ENCODE results near the gene RIN3. TPM values are rescaled to one million over a fixed set of nuclear protein-coding genes. Genes with fewer than 3 reads are reported as not detected.
A peak's percentile ranks its signal among the peaks of the same experiment; 100 is the strongest.

RIN3 gene
- total and polyA plus RNA-seq, 4 donors, result 5.0 to 15.6 (median 9.0) TPM

- DNase-seq (ENCODE audit: low spot score), result no peak
- no peak overlapping the region for H3K9ac ChIP-seq (ENCODE audit: low read depth in 1 of 2, low read length in 2 of 2)
- H3K36me3 ChIP-seq (ENCODE audit: control insufficient read depth in 4 of 4, insufficient read depth in 3 of 4, low read depth in 1 of 4, low read length in 3 of 4), result no peaks in the 10 kb centered on the region
- 87% methylated on average over 16 of the region's 16 CpGs for WGBS
- no peaks in the 10 kb centered on the region for H3K27me3 ChIP-seq (ENCODE audit: control insufficient read depth in 4 of 4, insufficient read depth in 4 of 4, low read length in 3 of 4)
- H3K27ac ChIP-seq (ENCODE audit: low read depth in 1 of 2, low read length in 2 of 2), result peak overlapping the region in 1 of 2 donors; percentile 72
- no peak for TF ChIP-seq YY1 (IDR thresholded peaks at IDR 0.05)
- no peak for TF ChIP-seq ATF3 (IDR thresholded peaks at IDR 0.05)
- TF ChIP-seq FOXA1 (IDR thresholded peaks at IDR 0.05), result no peak
- no peak for TF ChIP-seq GABPA (IDR thresholded peaks at IDR 0.05 in 1 of 2, conservative IDR thresholded peaks at IDR 0.05 in 1 of 2)
- no peak for TF ChIP-seq EGR1 (IDR thresholded peaks at IDR 0.05; ENCODE audit: low read depth in 2 of 2)
- TF ChIP-seq JUND (IDR thresholded peaks at IDR 0.05), result no peak
- TF ChIP-seq ZBTB33 (IDR thresholded peaks at IDR 0.05), result no peak
- no peak for TF ChIP-seq MAX (IDR thresholded peaks at IDR 0.05)
- TF ChIP-seq TAF1 (conservative IDR thresholded peaks at IDR 0.05), result no peak
- H3K4me3 ChIP-seq (ENCODE audit: low read depth in 1 of 3, low read length in 3 of 3), result no peak overlapping the region
- no peaks in the 10 kb centered on the region for H3K9me3 ChIP-seq (ENCODE audit: control insufficient read depth in 4 of 4, low read length in 3 of 4)
- H3K4me1 ChIP-seq (ENCODE audit: control insufficient read depth in 4 of 4, insufficient read depth in 4 of 4, low read length in 3 of 4), result peaks cover 4 to 26% (median 14%) of the 10 kb centered on the region in 4 donors
Measured at GRCh38 chr14:92531106-92531873, 17.7 kb downstream of the RIN3 start.

GRCh38 chr14:92532490-92533163 lies 19.0 kb downstream of the RIN3 start:
- peaks cover 4 to 26% (median 14%) of the 10 kb centered on the region in 4 donors for H3K4me1 ChIP-seq (ENCODE audit: control insufficient read depth in 4 of 4, insufficient read depth in 4 of 4, low read length in 3 of 4)
- H3K9ac ChIP-seq (ENCODE audit: low read depth in 1 of 2, low read length in 2 of 2), result no peak overlapping the region
- H3K36me3 ChIP-seq (ENCODE audit: control insufficient read depth in 4 of 4, insufficient read depth in 3 of 4, low read depth in 1 of 4, low read length in 3 of 4), result no peaks in the 10 kb centered on the region
- peak overlapping the region; percentile 55 to 72 for H3K27ac ChIP-seq (ENCODE audit: low read depth in 1 of 2, low read length in 2 of 2)
- no peaks in the 10 kb centered on the region for H3K27me3 ChIP-seq (ENCODE audit: control insufficient read depth in 4 of 4, insufficient read depth in 4 of 4, low read length in 3 of 4)
- TF ChIP-seq EGR1 (IDR thresholded peaks at IDR 0.05; ENCODE audit: low read depth in 2 of 2) (peak in 1 of 2 donors; percentile 15), MAX (IDR thresholded peaks at IDR 0.05) (peak; percentile 62), HNF4G (IDR thresholded peaks at IDR 0.05) (no peak), FOXA2 (IDR thresholded peaks at IDR 0.05) (no peak), YY1 (IDR thresholded peaks at IDR 0.05) (peak; percentile 25), GABPA (IDR thresholded peaks at IDR 0.05 in 1 of 2, conservative IDR thresholded peaks at IDR 0.05 in 1 of 2) (no peak), HNF4A (conservative IDR thresholded peaks at IDR 0.05) (peak; percentile 40 to 70), RAD21 (IDR thresholded peaks at IDR 0.05) (peak; percentile 14 to 41), ATF3 (IDR thresholded peaks at IDR 0.05) (no peak), ZBTB33 (IDR thresholded peaks at IDR 0.05) (no peak), SP1 (IDR thresholded peaks at IDR 0.05) (no peak), RXRA (IDR thresholded peaks at IDR 0.05) (peak; percentile 48 to 79)
- H3K4me3 ChIP-seq (ENCODE audit: low read depth in 1 of 3, low read length in 3 of 3), result no peak overlapping the region
- H3K9me3 ChIP-seq (ENCODE audit: control insufficient read depth in 4 of 4, low read length in 3 of 4), result no peaks in the 10 kb centered on the region
- no peak for DNase-seq (ENCODE audit: low spot score)
- 40% methylated on average over 10 of the region's 10 CpGs for WGBS

Data from liver (tissue), 9 donors.